Natural killer cell (primary cell): Measurements from ENCODE around the gene COL19A1. TPM values are rescaled to one million over a fixed set of nuclear protein-coding genes. Genes with fewer than 3 reads are reported as not detected.

Experiments used
- ATAC-seq, 3 donors: fragments of 150-1000 bp in 2 of 3; fragments of 200-7000 bp in 1 of 3; cut with Tn5 transposase; 1 replicate in 1 of 3; 2 replicates in 2 of 3; pipeline ENCODE4 v1.10.0; 2021; ENCODE audit warnings: mild to moderate bottlenecking in 2 of 3, moderate library complexity in 2 of 3
- DNase-seq, 2 donors: peaks; one replicate each; pipeline versions ENCODE4 v3.0.0 to v3.0.0-alpha.2; 2013 to 2021; ENCODE audit warnings: mixed read lengths in 1 of 2
- H3K27ac ChIP-seq: one replicate; pipeline ENCODE4 v1.5.1; 2013; ENCODE audit warnings: mild to moderate bottlenecking, low read length
- H3K27me3 ChIP-seq: one replicate; pipeline ENCODE4 v1.6.1; 2013; ENCODE audit warnings: low read length; ENCODE audit not compliant: control insufficient read depth, insufficient read depth
- H3K36me3 ChIP-seq: one replicate; pipeline ENCODE4 v1.6.1; 2013; ENCODE audit warnings: low read length; ENCODE audit not compliant: control insufficient read depth, insufficient read depth
- H3K4me1 ChIP-seq: one replicate; pipeline ENCODE4 v1.6.1; 2013; ENCODE audit warnings: low read length; ENCODE audit not compliant: control insufficient read depth, insufficient read depth
- H3K4me3 ChIP-seq: one replicate; pipeline ENCODE4 v1.5.1; 2013; ENCODE audit warnings: low read length
- H3K9me3 ChIP-seq: one replicate; pipeline ENCODE4 v1.6.1; 2013; ENCODE audit warnings: low read length; ENCODE audit not compliant: control insufficient read depth, insufficient read depth
- H3K27ac Mint-ChIP-seq, 2 donors: one replicate each; pipeline ENCODE4 v1.8.0; 2022; ENCODE audit warnings: mild to moderate bottlenecking in 2 of 2, mixed read lengths in 2 of 2, moderate library complexity in 1 of 2
- H3K27me3 Mint-ChIP-seq, 2 donors: one replicate each; pipeline ENCODE4 v1.8.0; 2022; ENCODE audit warnings: low read depth in 2 of 2, mixed read lengths in 2 of 2
- H3K36me3 Mint-ChIP-seq: one replicate; pipeline ENCODE4 v1.8.0; 2022; ENCODE audit warnings: mixed read lengths
- H3K4me1 Mint-ChIP-seq, 2 donors: one replicate each; pipeline ENCODE4 v1.8.0; 2022; ENCODE audit warnings: mixed read lengths in 2 of 2
- H3K4me3 Mint-ChIP-seq: one replicate; pipeline ENCODE4 v1.8.0; 2022; ENCODE audit warnings: mild to moderate bottlenecking, moderate library complexity, mixed read lengths
- H3K9me3 Mint-ChIP-seq, 2 donors: one replicate each; pipeline ENCODE4 v1.8.0; 2022; ENCODE audit warnings: mixed read lengths in 2 of 2
- CTCF ChIP-seq: fragments of 200-600 bp; IDR thresholded peaks from one replicate; pipeline ENCODE4 v1.8.0; 2022; ENCODE audit warnings: antibody characterized with exemption
- WGBS: methylation state at CpG from one replicate; pipeline ENCODE4 v1.1.7; 2013; ENCODE audit warnings: missing lambda C conversion rate; ENCODE audit not compliant: insufficient coverage; 5-methylcytosine and 5-hydroxymethylcytosine counted together
- intact Hi-C: fragments of 100-400 bp; cut with micrococcal nuclease; formaldehyde crosslinking; loops from one replicate; pipeline ENCODE4 v1.14.2; 2022
- total RNA-seq, 4 donors: library from RNA; stranded (reverse); fragments of 120-200 nt in 1 of 4; gene quantifications; one replicate each; pipeline versions ENCODE4 v1.2.3 to v1.2.4, GENCODE V29; 2013 to 2022

Gene COL19A1
- total RNA-seq, 3 donors from 2014 or later (not counting 1 experiment from before 2014, with no cell fraction given), result 0.07 to 0.33 (median 0.18) TPM

GRCh38 chr6:70166088-70166958 lies 300.0 kb downstream of the COL19A1 start:
- H3K4me3 ChIP-seq, result no peak overlapping the region
- no peak for ATAC-seq
- no peak overlapping the region for H3K27ac Mint-ChIP-seq
- no peaks in the 10 kb centered on the region for H3K9me3 ChIP-seq
- H3K9me3 Mint-ChIP-seq, result no peaks in the 10 kb centered on the region
- intact Hi-C loops, result no loop called here
- WGBS, result 20% methylated on average over 22 of the region's 24 CpGs
- H3K4me1 ChIP-seq, result no peaks in the 10 kb centered on the region
- no peaks in the 10 kb centered on the region for H3K36me3 ChIP-seq
- H3K4me3 Mint-ChIP-seq, result no peak overlapping the region
- DNase-seq, result peak in 1 of 2 donors; percentile 28
- H3K27me3 Mint-ChIP-seq, result peaks cover 0 to 13% of the 10 kb centered on the region in 2 donors
- no peak for TF ChIP-seq CTCF
- H3K27me3 ChIP-seq, result no peaks in the 10 kb centered on the region
- H3K27ac ChIP-seq, result no peak overlapping the region
- H3K36me3 Mint-ChIP-seq, result no peaks in the 10 kb centered on the region
- no peaks in the 10 kb centered on the region for H3K4me1 Mint-ChIP-seq

- intact Hi-C loops, result no loop called here
- Mint-ChIP-seq H3K4me1 (no peaks in the 10 kb centered on the region), H3K27ac (no peak overlapping the region), H3K4me3 (no peak overlapping the region), H3K27me3 (peaks cover 0 to 13% of the 10 kb centered on the region in 2 donors), H3K36me3 (no peaks in the 10 kb centered on the region), H3K9me3 (peaks cover 0 to 9% of the 10 kb centered on the region in 2 donors)
- Histone ChIP-seq H3K4me1 (no peaks in the 10 kb centered on the region), H3K9me3 (no peaks in the 10 kb centered on the region), H3K36me3 (no peaks in the 10 kb centered on the region), H3K27me3 (no peaks in the 10 kb centered on the region), H3K27ac (no peak overlapping the region), H3K4me3 (no peak overlapping the region)
- DNase-seq (no peak), ATAC-seq (no peak)
- TF ChIP-seq CTCF, result no peak
- WGBS, result 76% methylated on average over 4 of the region's 5 CpGs
Measured at GRCh38 chr6:70168681-70169377, 302.5 kb downstream of the COL19A1 start.

GRCh38 chr6:70171236-70171635 lies 304.9 kb downstream of the COL19A1 start:
- Histone ChIP-seq H3K27ac (no peak overlapping the region), H3K4me3 (no peak overlapping the region), H3K27me3 (no peaks in the 10 kb centered on the region), H3K4me1 (no peaks in the 10 kb centered on the region), H3K36me3 (no peaks in the 10 kb centered on the region), H3K9me3 (no peaks in the 10 kb centered on the region)
- Mint-ChIP-seq H3K4me3 (no peak overlapping the region), H3K27ac (no peak overlapping the region), H3K9me3 (peaks cover 3 to 11% of the 10 kb centered on the region in 2 donors), H3K4me1 (no peaks in the 10 kb centered on the region), H3K36me3 (no peaks in the 10 kb centered on the region), H3K27me3 (peaks cover 0 to 6% of the 10 kb centered on the region in 2 donors)
- intact Hi-C loops, result no loop called here
- no peak for TF ChIP-seq CTCF
- DNase-seq (no peak), ATAC-seq (no peak)
